ENCODE data around the gene NAGA.

DNA sequence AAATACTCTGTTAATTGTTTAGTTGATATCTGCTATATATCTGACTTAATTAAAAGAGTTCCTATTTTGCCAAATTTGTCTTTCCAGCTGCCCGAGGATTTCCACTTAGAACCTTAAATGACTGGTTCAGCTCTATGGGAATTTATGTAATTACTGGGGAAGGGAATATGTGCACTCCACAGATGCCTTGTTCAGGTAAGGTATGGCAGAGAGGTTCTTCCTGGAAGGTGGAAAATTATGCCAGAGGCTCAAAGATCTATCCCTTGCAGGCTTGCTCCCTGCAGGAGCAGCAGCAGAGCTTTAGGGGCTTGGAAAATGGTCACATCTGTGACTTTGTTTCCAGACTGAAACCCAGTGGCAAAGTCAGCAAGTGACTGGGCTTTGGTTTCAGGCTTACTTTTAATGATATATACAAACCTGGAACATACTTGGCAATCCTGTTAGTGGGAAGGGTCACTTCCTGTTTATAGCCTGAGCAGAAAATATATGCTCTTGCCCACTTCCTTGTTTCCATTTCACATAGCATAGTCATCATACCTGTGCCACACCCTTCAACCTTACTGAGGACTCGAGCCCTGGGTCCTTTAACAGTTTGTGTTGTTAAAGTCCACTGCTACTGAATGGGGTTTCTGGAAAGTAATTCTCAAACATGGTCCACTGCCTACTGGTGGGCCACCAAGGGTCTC, 48.3 kb downstream of the NAGA start:
- TF ChIP-seq CTCF (IDR thresholded peaks at IDR 0.05) (no peak), POLR2A (IDR thresholded peaks at IDR 0.05) (no peak)

Measured in body of pancreas (tissue), 4 donors.